Lower lobe of right lung (tissue), 2 donors: ENCODE measurements around the gene RNF182. TPM values are rescaled to one million over a fixed set of nuclear protein-coding genes. Genes with fewer than 3 reads are reported as not detected.
A peak's percentile ranks its signal among the peaks of the same experiment; 100 is the strongest.

ENCODE experiments used
- ATAC-seq, 2 donors: fragments of 200-7000 bp; cut with Tn5 transposase; one replicate each; pipeline ENCODE4 v1.9.1; 2020 to 2022; ENCODE audit warnings: mild to moderate bottlenecking in 2 of 2, moderate library complexity in 2 of 2
- DNase-seq: peaks from one replicate; pipeline ENCODE4 v3.0.0-alpha.2; 2020
- H3K27ac ChIP-seq: fragments of 200-600 bp; one replicate; pipeline ENCODE4 v1.8.0; 2022
- H3K27me3 ChIP-seq: fragments of 200-600 bp; one replicate; pipeline ENCODE4 v1.8.0; 2022; ENCODE audit warnings: low read depth
- H3K36me3 ChIP-seq: fragments of 200-600 bp; one replicate; pipeline ENCODE4 v1.8.0; 2022; ENCODE audit warnings: mild to moderate bottlenecking
- H3K4me1 ChIP-seq: fragments of 200-600 bp; one replicate; pipeline ENCODE4 v1.8.0; 2022
- H3K4me3 ChIP-seq: fragments of 200-600 bp; one replicate; pipeline ENCODE4 v1.8.0; 2022; ENCODE audit warnings: mild to moderate bottlenecking
- H3K9me3 ChIP-seq: fragments of 200-600 bp; one replicate; pipeline ENCODE4 v1.8.0; 2022
- intact Hi-C: fragments of 100-400 bp; cut with DNase I; formaldehyde crosslinking; loops from one replicate; pipeline ENCODE4 v1.11.0; 2022
- total RNA-seq: library from RNA; stranded (reverse); fragmentation: NEBNext Ultra II Directional; extraction: Animal tissue kit (Norgen Biotek cat#: 25700); gene quantifications from one replicate; pipeline ENCODE4 v1.2.1, GENCODE V29; 2021
- TF ChIP-seq, protein P1 (sequence below): fragments of 200-600 bp; IDR thresholded peaks from one replicate; pipeline ENCODE4 v1.8.0; 2022; ENCODE audit warnings: antibody characterized with exemption, mild to moderate bottlenecking
- donor health status: DM: no; HTN: yes; CAD: no; lungs with severe emphysema.

The RNF182 gene
- total RNA-seq, 1 donor from 2014 or later: 5.3 TPM

DNA sequence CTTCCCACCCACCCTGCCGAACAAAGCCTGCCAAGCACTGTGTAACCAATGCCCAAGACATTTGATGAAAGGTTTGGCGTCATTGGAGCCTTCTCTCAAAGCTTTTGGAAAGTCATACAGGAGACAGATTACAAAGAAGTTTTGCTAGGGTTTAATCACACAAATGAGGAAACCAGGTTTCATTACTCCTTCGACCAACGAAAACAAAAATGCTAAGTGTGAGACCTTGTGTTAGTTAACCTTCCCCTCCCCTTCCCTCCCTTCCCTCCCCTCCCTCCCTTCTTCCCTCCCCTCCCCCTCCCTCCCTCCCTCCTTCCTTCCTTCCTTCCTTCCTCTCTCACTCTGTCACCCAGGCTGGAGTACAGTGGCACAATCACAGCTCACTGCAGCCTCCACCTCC, 96.7 kb downstream of the RNF182 start:
- no peaks in the 10 kb centered on the region for H3K4me1 ChIP-seq
- intact Hi-C loops: no loop called here
- no peaks in the 10 kb centered on the region for H3K27me3 ChIP-seq
- ATAC-seq (no peak), DNase-seq (no peak)
- H3K27ac ChIP-seq: no peak overlapping the region
- H3K9me3 ChIP-seq: no peaks in the 10 kb centered on the region
- H3K4me3 ChIP-seq: no peak overlapping the region
- no peaks in the 10 kb centered on the region for H3K36me3 ChIP-seq
- TF ChIP-seq, protein P1, sequence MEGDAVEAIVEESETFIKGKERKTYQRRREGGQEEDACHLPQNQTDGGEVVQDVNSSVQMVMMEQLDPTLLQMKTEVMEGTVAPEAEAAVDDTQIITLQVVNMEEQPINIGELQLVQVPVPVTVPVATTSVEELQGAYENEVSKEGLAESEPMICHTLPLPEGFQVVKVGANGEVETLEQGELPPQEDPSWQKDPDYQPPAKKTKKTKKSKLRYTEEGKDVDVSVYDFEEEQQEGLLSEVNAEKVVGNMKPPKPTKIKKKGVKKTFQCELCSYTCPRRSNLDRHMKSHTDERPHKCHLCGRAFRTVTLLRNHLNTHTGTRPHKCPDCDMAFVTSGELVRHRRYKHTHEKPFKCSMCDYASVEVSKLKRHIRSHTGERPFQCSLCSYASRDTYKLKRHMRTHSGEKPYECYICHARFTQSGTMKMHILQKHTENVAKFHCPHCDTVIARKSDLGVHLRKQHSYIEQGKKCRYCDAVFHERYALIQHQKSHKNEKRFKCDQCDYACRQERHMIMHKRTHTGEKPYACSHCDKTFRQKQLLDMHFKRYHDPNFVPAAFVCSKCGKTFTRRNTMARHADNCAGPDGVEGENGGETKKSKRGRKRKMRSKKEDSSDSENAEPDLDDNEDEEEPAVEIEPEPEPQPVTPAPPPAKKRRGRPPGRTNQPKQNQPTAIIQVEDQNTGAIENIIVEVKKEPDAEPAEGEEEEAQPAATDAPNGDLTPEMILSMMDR: no peak

- DNase-seq: no peak
- no peak overlapping the region for H3K4me3 ChIP-seq
- no peaks in the 10 kb centered on the region for H3K4me1 ChIP-seq
- no peaks in the 10 kb centered on the region for H3K36me3 ChIP-seq
- ATAC-seq: no peak
- no peak overlapping the region for H3K27ac ChIP-seq
- no peaks in the 10 kb centered on the region for H3K27me3 ChIP-seq
- TF ChIP-seq, protein P1: no peak
- H3K9me3 ChIP-seq: no peaks in the 10 kb centered on the region
- intact Hi-C loops: no loop called here
These were observed 97.9 kb downstream of the RNF182 start for GRCh38 chr6:14022673-14023072.

DNA sequence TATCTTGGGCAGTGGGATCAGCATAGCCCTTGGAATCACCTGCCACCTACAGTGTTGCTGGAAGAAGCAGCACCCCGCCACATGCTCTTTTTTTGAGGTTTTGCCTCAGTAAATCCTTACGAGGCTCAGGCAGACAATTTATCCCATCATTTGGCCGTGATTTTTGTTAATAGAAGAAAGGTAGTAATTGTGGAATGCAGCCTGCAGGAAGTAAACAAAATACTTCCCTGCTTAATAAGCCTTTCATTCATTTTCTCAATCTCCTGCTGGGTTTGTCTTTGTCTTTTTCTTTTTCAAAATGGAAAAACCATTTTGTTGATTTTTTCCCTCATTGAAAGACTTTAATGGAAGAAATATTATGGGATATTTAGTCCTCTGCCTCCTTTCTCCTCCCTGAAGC, 99.1 kb downstream of the RNF182 start:
- ATAC-seq (no peak), DNase-seq (no peak)
- Histone ChIP-seq H3K36me3 (no peaks in the 10 kb centered on the region), H3K9me3 (no peaks in the 10 kb centered on the region), H3K4me3 (no peak overlapping the region), H3K27me3 (no peaks in the 10 kb centered on the region), H3K27ac (no peak overlapping the region), H3K4me1 (no peaks in the 10 kb centered on the region)
- TF ChIP-seq, protein P1: no peak
- intact Hi-C loops: no loop called here

- TF ChIP-seq, protein P1: no peak
- Histone ChIP-seq H3K27ac (no peak overlapping the region), H3K9me3 (no peaks in the 10 kb centered on the region), H3K4me3 (no peak overlapping the region), H3K36me3 (no peaks in the 10 kb centered on the region), H3K4me1 (no peaks in the 10 kb centered on the region), H3K27me3 (no peaks in the 10 kb centered on the region)
- ATAC-seq (peak; percentile 48 to 50), DNase-seq (no peak)
- intact Hi-C loops: no loop called here
These were observed 100.4 kb downstream of the RNF182 start for GRCh38 chr6:14025160-14025559.

GRCh38 chr6:14026831-14027539, 102.2 kb downstream of the RNF182 start:
- Histone ChIP-seq H3K27me3 (no peaks in the 10 kb centered on the region), H3K4me3 (no peak overlapping the region), H3K9me3 (no peaks in the 10 kb centered on the region), H3K4me1 (no peaks in the 10 kb centered on the region), H3K36me3 (no peaks in the 10 kb centered on the region), H3K27ac (no peak overlapping the region)
- DNase-seq (no peak), ATAC-seq (no peak)
- intact Hi-C loops: no loop called here
- TF ChIP-seq, protein P1: no peak
